HG02852 (cell line): ENCODE results near the gene CA10.

ENCODE experiments used
- ATAC-seq: cut with Tn5 transposase; IDR thresholded peaks from one replicate; pipeline ENCODE4 v1.9.1; 2021; ENCODE audit warnings: mild to moderate bottlenecking, moderate library complexity; ENCODE audit not compliant: unreplicated experiment

Gene CA10

DNA sequence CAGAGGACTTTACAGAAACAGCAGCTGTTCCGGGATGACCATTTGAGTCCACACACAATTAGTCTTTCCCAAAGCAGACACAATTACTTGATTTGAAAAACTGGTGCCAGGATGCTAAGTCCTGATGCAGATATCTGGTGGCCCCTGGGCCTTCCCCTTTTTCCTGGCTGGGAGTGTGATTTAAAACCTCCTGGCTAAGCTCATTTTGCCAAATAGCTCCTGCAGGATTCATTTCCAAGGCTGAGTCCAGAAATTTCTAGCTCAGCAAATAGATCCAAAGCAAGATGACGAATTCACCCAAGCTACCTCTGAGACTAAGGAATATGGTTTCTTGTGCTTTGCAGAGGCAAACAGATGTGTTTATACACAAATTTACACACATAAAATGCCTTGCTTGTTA, 422.2 kb downstream of the CA10 start:
- no peak for ATAC-seq

DNA sequence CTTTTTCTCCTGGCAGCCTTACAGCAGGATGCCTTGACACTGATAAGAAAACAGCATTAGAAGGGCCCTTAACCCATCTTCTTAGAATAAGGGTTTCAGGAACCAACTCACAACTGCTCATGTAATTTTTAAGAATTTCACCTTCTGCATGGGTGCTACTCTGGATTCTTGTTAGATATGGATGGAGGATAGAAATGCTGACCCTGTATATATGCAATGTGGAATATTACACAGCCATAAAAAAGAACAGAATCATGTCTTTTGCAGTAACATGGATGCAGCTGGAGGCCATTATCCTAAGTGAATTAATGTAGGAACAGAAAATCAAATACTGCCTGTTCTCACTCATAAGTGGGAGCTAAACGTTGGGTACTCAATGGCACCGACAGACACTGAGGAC, 423.5 kb downstream of the CA10 start:
- no peak for ATAC-seq

DNA sequence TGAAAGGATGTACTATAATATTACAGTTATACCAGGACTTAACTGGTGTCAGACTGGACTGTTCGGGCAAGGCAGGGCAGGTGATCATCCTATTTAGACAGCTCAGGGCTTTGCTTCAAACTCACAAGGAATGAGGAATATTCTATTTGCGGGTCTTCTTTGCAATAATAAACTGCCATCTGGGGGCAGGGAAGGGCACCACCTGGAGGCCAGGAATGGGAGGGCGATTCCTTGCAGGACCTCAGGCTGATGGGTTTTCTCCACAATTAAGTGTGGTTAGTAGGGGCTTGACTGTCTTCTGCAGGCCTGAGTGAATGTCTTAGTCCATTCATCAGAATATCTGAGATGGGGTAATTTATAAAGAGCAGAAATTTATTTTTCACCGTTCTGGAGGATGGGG, 424.1 kb downstream of the CA10 start:
- ATAC-seq = no peak

GRCh38 chr17:51733166-51733565, 425.3 kb downstream of the CA10 start:
- no peak for ATAC-seq

- ATAC-seq = no peak
Observed at GRCh38 chr17:51731941-51732722, 426.4 kb downstream of the CA10 start.

DNA sequence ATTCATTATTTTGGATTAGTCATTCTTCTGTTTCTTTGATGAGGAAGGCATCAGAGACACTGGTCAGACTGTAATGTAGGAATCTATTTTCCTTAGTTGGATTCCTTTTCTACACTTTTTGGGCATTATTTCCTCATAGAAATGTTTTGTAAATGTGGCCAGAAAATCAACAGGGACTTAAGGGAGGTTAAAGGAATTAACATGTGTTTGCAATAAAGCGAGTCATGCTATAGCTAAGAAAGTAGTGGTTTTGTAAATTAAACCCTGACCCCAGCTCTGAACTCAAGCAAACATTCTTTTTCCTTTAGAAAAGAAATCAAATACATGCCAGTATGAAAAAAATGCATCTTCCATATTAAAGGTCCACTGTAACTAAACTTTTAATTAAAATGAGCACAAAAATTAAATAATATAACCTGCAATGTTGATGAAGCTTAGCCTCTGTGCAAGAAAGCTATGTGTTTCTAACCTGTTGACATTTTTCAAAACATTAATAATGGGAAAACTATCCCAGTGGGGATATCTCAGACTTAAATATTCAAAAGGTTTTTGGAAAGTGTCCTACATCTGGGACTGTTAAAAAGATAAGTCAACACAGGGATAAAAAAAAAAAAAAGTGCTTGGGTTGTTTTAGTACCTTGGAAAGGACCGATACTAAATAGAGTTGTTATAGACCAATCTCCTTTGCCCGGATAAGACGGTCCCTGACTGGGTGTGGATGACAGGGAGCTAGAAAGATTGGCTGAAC, 428.0 kb downstream of the CA10 start:
- no peak for ATAC-seq

DNA sequence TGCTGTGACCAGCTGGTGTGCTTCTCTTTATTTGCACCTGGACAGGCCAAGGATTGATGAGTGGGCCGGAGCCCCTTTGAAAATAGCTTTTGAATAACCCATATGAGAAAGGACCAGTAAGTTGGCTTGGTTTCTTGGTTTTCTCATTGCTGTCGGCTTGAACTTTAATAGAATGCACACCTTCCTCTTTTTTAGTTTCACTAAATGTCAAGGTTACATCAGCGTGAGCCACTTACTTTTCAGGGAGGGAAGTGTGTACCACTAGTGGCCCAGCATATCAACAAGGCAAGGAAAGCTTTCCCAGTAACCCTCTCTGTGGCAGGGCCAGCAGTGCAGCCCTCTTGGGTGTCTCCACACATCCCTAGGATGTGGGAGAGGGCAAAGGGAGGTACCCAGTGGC, 433.3 kb downstream of the CA10 start:
- peak; percentile 69 for ATAC-seq

GRCh38 chr17:51724043-51724580, 434.4 kb downstream of the CA10 start:
- ATAC-seq = no peak

DNA sequence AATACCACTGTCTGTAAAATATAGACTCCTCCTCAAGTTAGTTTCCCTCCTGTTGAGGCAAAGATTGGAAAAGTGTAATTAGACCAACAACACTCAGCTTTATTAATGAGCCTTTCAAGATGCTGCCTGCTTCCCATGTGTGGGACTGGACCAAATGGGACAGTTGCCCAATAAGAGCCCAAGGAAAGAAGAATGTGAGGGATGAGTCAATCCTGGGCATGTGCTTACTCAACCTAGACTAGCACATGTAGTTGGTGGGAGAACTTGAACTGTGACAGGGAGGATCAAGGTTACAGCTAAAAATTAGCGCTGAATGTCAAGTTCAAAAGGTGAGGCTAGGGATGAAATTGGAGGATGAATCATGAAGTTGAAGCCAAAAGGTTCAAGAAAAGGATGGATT, 435.5 kb downstream of the CA10 start:
- no peak for ATAC-seq

DNA sequence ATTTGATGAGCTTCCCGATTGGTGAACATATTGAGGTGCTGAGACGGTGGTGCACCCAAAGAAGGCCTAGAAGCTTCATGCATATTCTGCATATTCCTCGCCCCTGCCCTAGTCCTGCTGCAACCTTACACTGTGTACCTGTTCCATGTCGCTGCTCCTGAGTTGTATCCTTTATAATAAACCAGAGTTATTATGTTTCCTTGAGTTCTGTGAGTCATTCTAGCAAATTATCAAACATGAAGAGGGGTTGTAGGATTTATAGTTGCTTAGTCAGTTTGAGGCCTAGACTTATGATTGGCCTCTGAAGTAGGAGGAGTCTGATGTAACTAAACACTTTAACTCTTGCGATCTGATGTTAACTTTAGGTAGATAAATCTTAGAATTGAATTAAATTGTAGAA, 436.8 kb downstream of the CA10 start:
- ATAC-seq = no peak

- no peak for ATAC-seq
Observed at GRCh38 chr17:51720439-51720838, 438.1 kb downstream of the CA10 start.

DNA sequence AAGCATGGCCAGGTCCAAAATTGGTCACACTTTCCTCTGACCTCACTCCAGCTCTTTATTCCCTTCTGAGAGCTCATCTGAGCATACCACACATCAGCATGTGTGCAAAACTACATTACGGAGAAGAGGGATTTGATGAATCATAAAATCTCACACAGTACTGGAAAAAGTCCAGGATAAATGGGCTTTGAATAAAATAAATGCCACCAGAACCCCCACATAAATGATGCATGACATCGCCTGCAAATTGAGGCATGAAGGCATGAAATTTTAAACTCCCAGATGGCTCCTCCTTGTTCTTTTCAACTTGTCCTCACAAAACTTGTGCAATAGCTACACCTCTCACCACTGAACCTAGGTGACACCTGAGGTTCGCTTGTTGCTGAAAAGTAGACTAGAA, 439.5 kb downstream of the CA10 start:
- ATAC-seq = no peak

- ATAC-seq = no peak
Observed at GRCh38 chr17:51711581-51711980, 446.9 kb downstream of the CA10 start.

DNA sequence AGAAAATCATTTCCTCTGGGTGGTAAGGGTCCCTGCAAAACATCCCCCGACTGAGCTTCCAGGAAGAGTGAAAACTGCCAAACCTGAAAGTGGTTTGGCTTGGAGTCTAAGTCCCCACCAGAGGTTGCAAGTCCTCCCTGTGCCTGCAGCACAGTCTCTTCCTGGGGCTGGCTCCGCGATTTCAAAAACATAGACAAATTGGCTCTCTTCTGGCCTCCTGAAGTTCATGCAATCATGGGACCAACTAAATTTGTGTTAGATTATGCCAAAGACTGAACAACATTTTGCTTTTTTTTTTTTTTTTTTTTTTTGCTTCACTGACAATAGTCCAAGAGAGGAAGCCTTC, 447.9 kb downstream of the CA10 start:
- ATAC-seq = no peak

DNA sequence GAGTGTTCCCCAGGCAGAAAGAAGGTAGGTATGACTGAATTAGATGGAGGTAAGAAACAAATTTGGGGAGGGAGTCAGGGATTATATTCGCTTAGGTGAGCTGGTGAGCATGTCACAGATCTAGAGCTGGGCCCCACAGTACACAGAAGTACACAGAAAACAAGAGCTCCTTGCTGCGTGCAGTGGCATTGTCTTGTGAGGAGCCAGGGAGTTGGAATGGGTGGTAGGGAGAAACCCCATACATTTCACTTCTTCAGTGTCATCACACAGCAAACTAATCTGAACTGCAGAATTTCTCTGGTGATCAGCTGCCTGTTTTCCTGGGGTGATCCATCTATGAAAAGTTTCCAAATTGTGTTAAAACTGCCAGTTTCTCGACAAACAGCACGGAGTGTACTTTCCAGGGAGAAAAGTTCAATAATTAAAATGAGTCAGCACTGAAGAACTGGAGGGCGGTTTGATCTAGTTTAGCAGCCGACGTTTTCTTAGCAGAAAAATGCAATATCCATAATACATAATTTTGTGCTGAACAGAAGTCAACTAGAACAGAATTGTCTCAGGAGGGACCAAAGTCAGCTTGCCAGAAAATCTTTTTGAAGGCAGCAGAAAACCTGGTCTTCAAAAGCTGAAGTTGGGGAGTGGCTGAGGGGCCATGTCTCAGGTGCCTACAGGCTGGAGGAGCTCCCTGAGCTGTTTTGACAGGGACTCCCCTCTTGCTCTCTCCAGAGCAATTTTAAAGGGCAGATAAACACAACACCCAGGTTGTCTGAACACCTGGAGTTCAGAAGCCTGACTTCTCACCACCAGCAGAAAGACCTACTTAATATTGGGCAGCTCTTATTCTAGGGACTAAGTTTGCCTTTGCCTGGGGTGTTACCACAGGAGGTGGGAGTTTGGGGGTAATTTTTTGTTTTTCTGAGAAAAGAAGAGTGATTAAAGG, 448.6 kb downstream of the CA10 start:
- ATAC-seq = no peak

- no peak for ATAC-seq
Observed at GRCh38 chr17:51707216-51707615, 451.3 kb downstream of the CA10 start.

GRCh38 chr17:51706093-51706492, 452.4 kb downstream of the CA10 start:
- no peak for ATAC-seq

- ATAC-seq = no peak
Observed at GRCh38 chr17:51703361-51704341, 454.9 kb downstream of the CA10 start.

GRCh38 chr17:51702963-51703360, 455.6 kb downstream of the CA10 start:
- no peak for ATAC-seq

DNA sequence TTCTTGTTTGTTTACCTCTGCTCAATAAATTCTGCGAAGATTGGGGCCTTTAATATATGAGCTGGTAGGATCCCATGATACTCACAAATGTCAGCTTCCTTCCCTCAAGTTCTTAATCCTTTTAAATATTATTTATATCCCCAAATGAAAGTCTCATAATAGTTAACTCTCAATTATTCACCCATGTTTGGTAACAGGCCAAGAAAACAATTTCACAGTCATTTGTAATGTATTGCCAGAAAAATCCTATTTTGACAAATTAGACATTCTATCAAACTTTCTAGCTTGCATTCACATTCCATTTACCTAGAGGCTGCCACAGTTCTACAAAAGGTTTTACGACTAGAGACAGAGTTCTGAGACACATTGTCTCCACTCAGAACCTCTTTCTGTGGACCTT, 457.0 kb downstream of the CA10 start:
- ATAC-seq = no peak
